Nephron progenitor cell (in vitro differentiated cells): ENCODE results near the gene HIPK3.

Experiments
- DNase-seq: peaks from one replicate; pipeline ENCODE4 v3.0.0; 2021
- H3K27ac Mint-ChIP-seq: 2 replicates; pipeline ENCODE4 v1.8.0; 2021; ENCODE audit warnings: mild to moderate bottlenecking, moderate library complexity, mixed read lengths
- H3K27me3 Mint-ChIP-seq: 2 replicates; pipeline ENCODE4 v1.8.0; 2021; ENCODE audit warnings: mild to moderate bottlenecking, low read depth, mixed read lengths; ENCODE audit not compliant: poor library complexity
- H3K36me3 Mint-ChIP-seq: 2 replicates; pipeline ENCODE4 v1.8.0; 2021; ENCODE audit warnings: low read depth, mixed read lengths
- H3K4me1 Mint-ChIP-seq: 2 replicates; pipeline ENCODE4 v1.8.0; 2021; ENCODE audit warnings: mixed read lengths
- H3K4me3 Mint-ChIP-seq: 2 replicates; pipeline ENCODE4 v1.8.0; 2021; ENCODE audit warnings: mild to moderate bottlenecking, moderate library complexity, mixed read lengths
- H3K9me3 Mint-ChIP-seq: 2 replicates; pipeline ENCODE4 v1.8.0; 2021; ENCODE audit warnings: mild to moderate bottlenecking, moderate library complexity, mixed read lengths
- CTCF ChIP-seq: fragments of 200-600 bp; sonication (generic); IDR thresholded peaks from 2 replicates; pipeline ENCODE4 v1.5.0; 2021; ENCODE audit warnings: antibody characterized with exemption

Gene HIPK3

DNA sequence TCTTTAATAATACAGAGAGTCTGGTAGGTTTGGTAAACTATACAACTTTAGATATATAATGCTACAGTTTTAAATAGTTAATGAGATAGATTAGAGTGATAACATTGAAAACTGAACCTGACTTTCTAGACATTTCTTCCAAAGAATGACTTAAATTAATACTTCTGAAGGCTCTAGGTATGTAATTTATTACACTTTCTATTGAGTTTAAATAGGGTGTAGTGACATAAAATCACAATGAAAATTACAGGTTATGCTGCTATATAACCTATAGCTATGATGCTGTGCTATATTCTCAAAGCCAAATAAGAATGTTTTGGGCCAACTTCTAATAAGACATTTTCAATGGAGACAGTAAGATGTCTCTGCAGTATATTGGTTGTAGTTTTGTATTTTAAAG, 7.7 kb downstream of the HIPK3 start:
- DNase-seq: no peak
- Mint-ChIP-seq H3K36me3 (no peaks in the 10 kb centered on the region), H3K4me1 (peaks cover 32% of the 10 kb centered on the region), H3K27ac (no peak overlapping the region), H3K4me3 (no peak overlapping the region), H3K27me3 (peaks cover 5% of the 10 kb centered on the region), H3K9me3 (no peaks in the 10 kb centered on the region)
- no peak for TF ChIP-seq CTCF

DNA sequence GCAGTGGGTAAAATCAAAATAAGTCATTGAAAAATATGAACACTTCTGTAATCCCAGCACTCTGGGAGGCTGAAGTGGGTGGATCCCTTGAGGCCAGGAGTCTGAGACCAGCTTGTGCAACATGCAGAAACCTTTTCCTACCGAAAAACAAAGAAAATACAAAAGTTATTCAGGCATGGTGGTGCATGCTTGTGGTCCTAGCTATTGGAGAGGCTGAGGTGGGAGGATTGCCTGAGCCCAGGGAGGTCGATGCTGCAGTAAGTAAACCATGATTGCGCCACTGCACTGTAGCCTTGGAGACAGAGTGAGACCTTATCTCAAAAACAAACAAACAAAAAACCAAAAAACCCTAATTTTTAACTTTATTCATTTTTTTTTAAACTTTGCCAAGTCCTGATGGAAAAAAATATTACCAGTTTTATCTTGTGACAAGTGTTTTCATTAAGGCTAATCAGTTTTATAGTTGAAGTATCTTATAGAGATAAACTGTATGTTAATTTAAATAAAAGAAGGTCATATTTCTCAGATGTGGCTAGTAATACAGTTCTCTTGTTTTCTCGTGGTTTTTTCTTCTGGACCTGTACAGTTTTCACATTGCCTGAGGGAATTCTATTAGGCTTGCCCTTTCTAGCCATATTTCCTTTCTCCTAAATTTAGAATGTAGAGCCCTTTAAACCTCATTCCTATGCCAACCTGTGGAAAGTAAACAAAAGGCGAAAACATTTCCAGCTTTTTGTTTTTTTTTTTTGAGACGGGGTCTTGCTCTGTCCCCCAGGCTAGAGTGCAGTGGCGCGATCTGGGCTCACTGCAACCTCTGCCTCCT, 9.4 kb downstream of the HIPK3 start:
- no peak for TF ChIP-seq CTCF
- no peaks in the 10 kb centered on the region for H3K9me3 Mint-ChIP-seq
- H3K4me1 Mint-ChIP-seq: peaks cover 18% of the 10 kb centered on the region
- H3K4me3 Mint-ChIP-seq: no peak overlapping the region
- H3K36me3 Mint-ChIP-seq: no peaks in the 10 kb centered on the region
- H3K27ac Mint-ChIP-seq: no peak overlapping the region
- no peak for DNase-seq
- peaks cover 5% of the 10 kb centered on the region for H3K27me3 Mint-ChIP-seq

DNA sequence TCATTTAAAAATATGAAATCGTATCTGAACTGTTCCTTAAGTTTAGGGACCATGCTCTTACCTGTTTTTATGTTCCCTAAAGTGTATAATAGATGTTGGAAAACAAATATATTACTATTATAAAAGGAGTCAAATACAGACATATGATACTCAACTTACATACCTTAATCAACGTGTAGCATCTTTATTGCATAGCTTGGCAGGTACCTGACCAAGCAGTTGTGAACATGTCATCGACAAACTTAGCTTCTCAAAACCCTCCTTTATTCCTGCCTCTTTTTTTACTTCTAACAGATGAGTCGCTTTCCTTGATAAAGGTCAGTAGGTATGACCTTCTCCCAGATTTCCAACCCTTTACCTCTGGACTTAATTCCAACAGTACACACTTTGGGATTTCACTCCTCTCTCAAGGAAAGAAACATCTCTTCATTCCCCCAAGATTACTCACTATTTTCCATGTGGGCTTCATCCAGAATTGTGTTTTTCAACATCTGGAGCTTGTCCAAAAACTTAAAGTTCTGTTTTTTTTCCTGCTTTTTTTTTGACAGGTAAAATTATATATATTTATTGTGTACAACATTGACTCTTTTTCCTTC, 11.9 kb downstream of the HIPK3 start:
- Mint-ChIP-seq H3K4me3 (no peak overlapping the region), H3K27me3 (no peaks in the 10 kb centered on the region), H3K36me3 (no peaks in the 10 kb centered on the region), H3K9me3 (peaks cover 7% of the 10 kb centered on the region), H3K4me1 (peaks cover 7% of the 10 kb centered on the region), H3K27ac (no peak overlapping the region)
- no peak for DNase-seq
- TF ChIP-seq CTCF: no peak

DNA sequence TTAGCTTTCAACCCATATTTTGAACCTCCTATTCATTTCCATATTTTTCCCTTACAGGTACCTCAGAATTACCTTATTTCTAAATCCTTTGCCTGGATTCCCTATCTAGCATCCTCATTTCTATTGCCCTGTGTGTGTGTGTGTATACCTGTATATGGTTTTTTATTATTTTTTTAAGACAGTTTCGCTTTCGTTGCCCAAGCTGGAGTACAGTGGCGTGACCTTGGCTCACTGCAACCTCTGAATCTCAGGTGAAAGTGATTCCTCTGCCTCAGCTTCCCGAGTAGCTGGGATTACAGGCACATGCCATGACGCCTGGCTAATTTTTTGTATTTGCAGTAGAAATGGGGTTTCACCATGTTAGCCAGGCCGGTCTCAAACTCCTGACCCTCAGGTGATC, 12.6 kb downstream of the HIPK3 start:
- H3K27me3 Mint-ChIP-seq: no peaks in the 10 kb centered on the region
- peaks cover 6% of the 10 kb centered on the region for H3K4me1 Mint-ChIP-seq
- peak overlapping the region; percentile 63 for H3K27ac Mint-ChIP-seq
- no peaks in the 10 kb centered on the region for H3K36me3 Mint-ChIP-seq
- H3K9me3 Mint-ChIP-seq: peaks cover 7% of the 10 kb centered on the region
- no peak overlapping the region for H3K4me3 Mint-ChIP-seq
- no peak for DNase-seq
- no peak for TF ChIP-seq CTCF

DNA sequence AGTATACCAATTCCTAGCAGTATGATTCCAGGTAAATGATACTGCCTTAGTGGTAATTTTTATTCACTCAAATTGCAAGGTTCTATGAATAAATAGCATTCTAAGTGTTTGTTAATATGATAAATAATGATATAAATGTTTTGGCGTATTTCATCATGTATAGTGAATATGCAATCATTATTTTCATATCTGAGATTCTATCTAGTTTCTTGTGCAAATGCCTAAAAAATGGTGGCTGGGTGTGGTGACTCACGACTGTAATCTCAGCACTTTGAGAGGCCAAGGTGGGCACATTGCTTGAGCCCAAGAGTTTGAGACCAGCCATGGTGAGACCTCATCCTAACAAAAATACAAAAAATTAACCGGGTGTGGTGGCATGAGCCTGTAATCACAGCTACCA, 13.9 kb downstream of the HIPK3 start:
- H3K27ac Mint-ChIP-seq: no peak overlapping the region
- no peak overlapping the region for H3K4me3 Mint-ChIP-seq
- H3K4me1 Mint-ChIP-seq: peaks cover 6% of the 10 kb centered on the region
- peaks cover 7% of the 10 kb centered on the region for H3K9me3 Mint-ChIP-seq
- H3K27me3 Mint-ChIP-seq: no peaks in the 10 kb centered on the region
- TF ChIP-seq CTCF: no peak
- no peaks in the 10 kb centered on the region for H3K36me3 Mint-ChIP-seq
- DNase-seq: no peak
